ENCODE measurements around the gene PIK3CA. TPM values are rescaled to one million over a fixed set of nuclear protein-coding genes. Genes with fewer than 3 reads are reported as not detected.

The PIK3CA gene
- total and polyA plus RNA-seq, 2 donors (not counting 3 experiments of a cell fraction or from before 2014, with no cell fraction given), result 4.2 to 25.8 TPM

DNA sequence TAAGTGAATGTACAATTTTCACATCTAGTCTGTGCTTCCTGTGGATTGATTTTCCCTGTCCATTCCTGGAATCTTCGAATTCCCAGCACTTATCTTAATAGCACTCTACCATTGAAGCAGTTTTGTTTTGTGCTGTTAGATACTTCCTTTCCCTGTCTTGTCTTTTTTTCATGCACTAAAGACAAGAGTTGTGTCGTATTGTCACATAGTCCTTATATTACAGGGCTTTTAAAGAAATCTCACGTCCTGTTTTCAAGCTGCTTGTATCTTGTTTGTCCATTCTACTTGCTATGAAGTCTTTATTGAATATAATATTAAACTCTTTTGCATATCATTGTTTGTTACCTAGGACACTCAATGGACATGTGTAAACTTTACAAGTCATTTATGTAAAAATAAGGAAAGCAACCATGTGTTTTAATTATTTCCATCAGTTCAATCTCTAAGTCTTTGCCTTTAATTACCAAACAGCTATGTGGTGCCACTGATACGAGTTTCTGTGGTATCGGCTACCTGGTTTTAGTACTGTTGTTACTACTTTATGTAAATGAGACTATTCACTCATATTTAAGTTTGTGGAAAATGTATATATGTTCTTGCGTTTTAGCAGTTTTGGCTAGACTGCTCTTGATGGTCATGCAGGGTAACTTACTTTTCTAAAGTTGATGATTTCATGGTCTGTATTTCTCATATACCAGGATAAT is 10.3 kb downstream of the PIK3CA start:
- Histone ChIP-seq H2AFZ (ENCODE audit: low read depth, low read length) (no peak overlapping the region), H3K9me3 (replicated peaks; ENCODE audit: control insufficient read depth, insufficient read depth, low read length) (no peaks in the 10 kb centered on the region), H3K4me3 (replicated peaks in 1 of 3; ENCODE audit: insufficient read depth in 1 of 3, low read depth in 1 of 3, low read length in 3 of 3) (no peak overlapping the region), H3K27ac (ENCODE audit: insufficient read depth, low read depth, low read length) (no peak overlapping the region), H3K79me2 (ENCODE audit: control insufficient read depth, insufficient read depth, low read length) (peaks cover 67% of the 10 kb centered on the region), H3K9me1 (replicated peaks; ENCODE audit: control insufficient read depth, extremely low read depth, insufficient read depth, low read length) (peaks cover 5% of the 10 kb centered on the region), H3K36me3 (ENCODE audit: control insufficient read depth in 2 of 2, extremely low read depth in 1 of 2, insufficient read depth in 2 of 2, low read length in 2 of 2) (no peaks in the 10 kb centered on the region), H4K20me1 (replicated peaks; ENCODE audit: control insufficient read depth, extremely low read depth, insufficient read depth, low read length) (peaks cover 11% of the 10 kb centered on the region), H3K27me3 (ENCODE audit: control insufficient read depth in 2 of 2, insufficient read depth in 2 of 2, low read length in 2 of 2) (no peaks in the 10 kb centered on the region), H3K4me1 (ENCODE audit: control insufficient read depth, extremely low read depth, insufficient read depth, low read length) (no peaks in the 10 kb centered on the region), H3K9ac (replicated peaks; ENCODE audit: extremely low read depth, insufficient read depth, low read length) (no peak overlapping the region), H3K4me2 (ENCODE audit: insufficient read depth, low read length) (no peak overlapping the region)
- no peak for TF ChIP-seq GATA2 (IDR thresholded peaks at IDR 0.05; ENCODE audit: insufficient read depth, insufficient read length, low read depth, low read length)
- no peak for TF ChIP-seq POLR2AphosphoS5 (IDR thresholded peaks at IDR 0.05; ENCODE audit: insufficient read depth, low read depth, low read length)
- CTCF ChIA-PET, result interaction anchor here (1.1 kb wide), 1 partner anchor 8 kb away, joined by 3 read pairs; no protein-coding TSS in a partner anchor
- intact Hi-C loops (cut with micrococcal nuclease) (no loop called here), dilution Hi-C loops (cut with MboI; ENCODE audit: extremely low pct_ligation_motif_present, low sequenced_read_pairs) (no loop called here)
- DNase-seq (ENCODE audit: low read depth, low spot score), result no peak
- FAIRE-seq, result no peak
- BruUV-seq (replicated peaks), result no TSS peak
- POLR2A ChIA-PET, result no interaction called here

DNA sequence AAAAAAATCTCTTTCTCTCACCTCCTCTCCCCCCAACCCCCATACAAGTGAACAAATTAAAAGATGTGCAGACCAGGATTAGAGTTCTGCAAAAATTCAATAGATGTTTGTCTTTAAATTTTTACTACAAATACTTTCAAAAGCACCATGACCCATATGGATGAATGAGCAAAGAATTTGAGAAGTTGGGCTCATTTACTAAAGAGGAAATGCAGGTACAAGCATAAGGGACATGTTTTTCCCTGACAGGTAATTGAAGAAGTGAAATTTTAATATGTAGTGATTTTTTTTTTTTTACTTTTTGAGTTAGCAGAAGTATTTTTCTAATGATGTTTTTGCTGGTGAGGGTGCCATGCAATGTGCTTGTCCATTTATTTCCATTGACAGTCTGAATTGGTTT is 15.3 kb downstream of the PIK3CA start:
- POLR2A ChIA-PET, result no interaction called here

More for the DNA sequence above, 15.3 kb downstream of the PIK3CA start:
- no TSS peak for BruUV-seq (replicated peaks)
- intact Hi-C loops (cut with micrococcal nuclease), result no loop called here
- Histone ChIP-seq H3K36me3 (ENCODE audit: control insufficient read depth in 2 of 2, extremely low read depth in 1 of 2, insufficient read depth in 2 of 2, low read length in 2 of 2) (no peaks in the 10 kb centered on the region), H2AFZ (ENCODE audit: low read depth, low read length) (no peak overlapping the region), H3K79me2 (ENCODE audit: control insufficient read depth, insufficient read depth, low read length) (peaks cover 44% of the 10 kb centered on the region), H3K4me3 (replicated peaks in 1 of 3; ENCODE audit: insufficient read depth in 1 of 3, low read depth in 1 of 3, low read length in 3 of 3) (no peak overlapping the region), H3K9me3 (replicated peaks; ENCODE audit: control insufficient read depth, insufficient read depth, low read length) (no peaks in the 10 kb centered on the region), H3K27ac (ENCODE audit: insufficient read depth, low read depth, low read length) (no peak overlapping the region), H3K27me3 (ENCODE audit: control insufficient read depth in 2 of 2, insufficient read depth in 2 of 2, low read length in 2 of 2) (no peaks in the 10 kb centered on the region), H3K4me2 (ENCODE audit: insufficient read depth, low read length) (no peak overlapping the region), H3K9ac (replicated peaks; ENCODE audit: extremely low read depth, insufficient read depth, low read length) (no peak overlapping the region), H3K9me1 (replicated peaks; ENCODE audit: control insufficient read depth, extremely low read depth, insufficient read depth, low read length) (peaks cover 5% of the 10 kb centered on the region), H4K20me1 (replicated peaks; ENCODE audit: control insufficient read depth, extremely low read depth, insufficient read depth, low read length) (peaks cover 8% of the 10 kb centered on the region), H3K4me1 (ENCODE audit: control insufficient read depth, extremely low read depth, insufficient read depth, low read length) (no peaks in the 10 kb centered on the region)
- no peak for TF ChIP-seq POLR2AphosphoS5 (IDR thresholded peaks at IDR 0.05; ENCODE audit: insufficient read depth, low read depth, low read length)
- TF ChIP-seq, protein P1, sequence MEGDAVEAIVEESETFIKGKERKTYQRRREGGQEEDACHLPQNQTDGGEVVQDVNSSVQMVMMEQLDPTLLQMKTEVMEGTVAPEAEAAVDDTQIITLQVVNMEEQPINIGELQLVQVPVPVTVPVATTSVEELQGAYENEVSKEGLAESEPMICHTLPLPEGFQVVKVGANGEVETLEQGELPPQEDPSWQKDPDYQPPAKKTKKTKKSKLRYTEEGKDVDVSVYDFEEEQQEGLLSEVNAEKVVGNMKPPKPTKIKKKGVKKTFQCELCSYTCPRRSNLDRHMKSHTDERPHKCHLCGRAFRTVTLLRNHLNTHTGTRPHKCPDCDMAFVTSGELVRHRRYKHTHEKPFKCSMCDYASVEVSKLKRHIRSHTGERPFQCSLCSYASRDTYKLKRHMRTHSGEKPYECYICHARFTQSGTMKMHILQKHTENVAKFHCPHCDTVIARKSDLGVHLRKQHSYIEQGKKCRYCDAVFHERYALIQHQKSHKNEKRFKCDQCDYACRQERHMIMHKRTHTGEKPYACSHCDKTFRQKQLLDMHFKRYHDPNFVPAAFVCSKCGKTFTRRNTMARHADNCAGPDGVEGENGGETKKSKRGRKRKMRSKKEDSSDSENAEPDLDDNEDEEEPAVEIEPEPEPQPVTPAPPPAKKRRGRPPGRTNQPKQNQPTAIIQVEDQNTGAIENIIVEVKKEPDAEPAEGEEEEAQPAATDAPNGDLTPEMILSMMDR (IDR thresholded peaks at IDR 0.05; ENCODE audit: extremely low read depth in 1 of 2, insufficient read depth in 1 of 2, low read depth in 1 of 2, low read length in 2 of 2), result no peak
- TF ChIP-seq, protein P2, sequence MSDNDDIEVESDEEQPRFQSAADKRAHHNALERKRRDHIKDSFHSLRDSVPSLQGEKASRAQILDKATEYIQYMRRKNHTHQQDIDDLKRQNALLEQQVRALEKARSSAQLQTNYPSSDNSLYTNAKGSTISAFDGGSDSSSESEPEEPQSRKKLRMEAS (IDR thresholded peaks at IDR 0.05; ENCODE audit: insufficient read depth, insufficient read length), result no peak
- no peak for TF ChIP-seq EZH2 (IDR thresholded peaks at IDR 0.05; ENCODE audit: borderline replicate concordance, low read depth, low read length, severe bottlenecking)
- TF ChIP-seq JUN (IDR thresholded peaks at IDR 0.05; ENCODE audit: borderline replicate concordance, insufficient read depth, insufficient read length, low read depth), result no peak
- TF ChIP-seq MYC (IDR thresholded peaks at IDR 0.05; ENCODE audit: low read depth, low read length), result no peak
- TF ChIP-seq FOS (IDR thresholded peaks at IDR 0.05; ENCODE audit: borderline replicate concordance, insufficient read depth, low read length), result no peak
- no peak for TF ChIP-seq GATA2 (IDR thresholded peaks at IDR 0.05; ENCODE audit: insufficient read depth, insufficient read length, low read depth, low read length)
- dilution Hi-C loops (cut with MboI; ENCODE audit: extremely low pct_ligation_motif_present, low sequenced_read_pairs), result no loop called here
- CTCF ChIA-PET, result no interaction called here
- FAIRE-seq, result no peak
- no peak for DNase-seq (ENCODE audit: low read depth, low spot score)

All from endothelial cell of umbilical vein (primary cell).